ENCODE measurements around the gene BRD2.

BRD2 gene

DNA sequence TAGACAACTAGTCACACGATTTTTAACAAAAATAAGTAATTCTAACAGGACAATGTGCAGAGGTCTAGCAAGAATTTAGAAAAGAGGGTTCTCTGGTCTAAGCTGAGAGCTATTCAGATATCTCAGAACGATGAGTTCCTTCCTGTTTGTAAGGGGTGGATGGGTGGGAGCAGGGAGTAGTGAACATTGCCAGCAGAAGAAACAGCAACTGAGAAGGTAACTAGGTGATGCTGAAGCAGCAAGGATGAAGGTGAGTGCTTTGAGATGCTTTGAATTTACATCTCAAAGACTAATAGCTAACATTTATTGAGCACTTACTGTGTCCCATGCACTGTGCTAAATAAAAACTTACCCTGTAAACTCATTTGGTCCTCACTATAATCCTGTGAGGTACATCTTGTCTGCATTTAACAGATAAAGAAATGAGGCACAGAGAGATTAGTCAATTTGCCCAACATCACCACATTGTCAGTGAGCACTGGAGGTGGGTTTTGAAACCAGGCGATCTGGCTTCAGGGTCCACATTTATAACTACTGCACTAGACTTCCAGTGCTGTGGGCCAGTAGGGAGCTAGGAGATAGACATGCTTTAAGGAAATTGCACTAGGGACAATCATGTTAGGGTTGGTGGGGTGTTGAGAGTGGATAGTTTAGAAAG is 15.7 kb downstream of the BRD2 start:
- FAIRE-seq (no peak), DNase-seq (ENCODE audit: insufficient read length, low spot score) (no peak)

GRCh38 chr6:32984622-32985389 is 16.4 kb downstream of the BRD2 start:
- TF ChIP-seq CTCF (IDR thresholded peaks at IDR 0.05; ENCODE audit: insufficient read depth, missing control alignments) = peak; percentile 94
- FAIRE-seq (no peak), DNase-seq (ENCODE audit: insufficient read length, low spot score) (no peak)

More for the DNA sequence above, 15.7 kb downstream of the BRD2 start:
- no peak for TF ChIP-seq CTCF (IDR thresholded peaks at IDR 0.05; ENCODE audit: insufficient read depth, missing control alignments)

DNA sequence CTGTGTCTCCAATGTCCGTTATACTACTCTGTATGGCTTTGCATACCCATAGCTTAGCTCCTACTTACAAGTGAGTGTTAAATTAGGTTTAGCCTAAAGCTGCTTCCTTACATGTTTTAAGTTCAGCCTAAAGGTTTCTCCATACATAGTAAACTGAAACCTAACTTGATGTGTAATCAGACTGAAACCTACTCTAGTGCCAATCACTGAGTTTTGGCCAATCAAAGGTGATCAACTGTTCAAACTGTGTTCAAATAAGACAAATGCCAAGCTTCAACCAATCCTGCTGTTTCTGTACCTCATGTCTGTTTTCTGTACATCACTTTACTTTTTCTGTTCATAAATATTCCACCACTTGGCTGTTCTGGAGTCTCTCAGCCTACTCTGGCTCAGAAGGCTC is 21.0 kb downstream of the BRD2 start:
- no peak for TF ChIP-seq CTCF (IDR thresholded peaks at IDR 0.05; ENCODE audit: insufficient read depth, missing control alignments)
- FAIRE-seq = no peak
- no peak for DNase-seq (ENCODE audit: insufficient read length, low spot score)

DNA sequence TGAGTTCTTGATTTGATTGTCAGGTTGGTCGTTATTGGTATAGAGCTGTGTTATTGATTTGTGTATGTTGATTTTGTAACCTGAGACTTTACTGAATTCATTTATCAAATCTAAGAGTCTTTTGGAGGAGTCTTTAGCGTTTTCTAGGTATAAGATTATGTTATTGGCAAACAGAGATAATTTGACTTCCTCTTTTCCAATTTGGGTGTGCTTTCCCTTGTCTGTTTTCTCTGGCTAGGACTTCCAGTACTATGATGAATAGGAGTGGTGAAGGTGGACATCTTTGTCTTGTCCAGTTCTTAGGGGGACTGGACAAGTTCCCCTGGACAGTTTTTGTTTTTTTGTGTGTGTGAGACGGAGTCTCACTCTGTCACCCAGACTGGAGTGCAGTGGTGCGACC is 23.6 kb downstream of the BRD2 start:
- no peak for DNase-seq (ENCODE audit: insufficient read length, low spot score)
- TF ChIP-seq CTCF (IDR thresholded peaks at IDR 0.05; ENCODE audit: insufficient read depth, missing control alignments) = no peak
- no peak for FAIRE-seq

DNA sequence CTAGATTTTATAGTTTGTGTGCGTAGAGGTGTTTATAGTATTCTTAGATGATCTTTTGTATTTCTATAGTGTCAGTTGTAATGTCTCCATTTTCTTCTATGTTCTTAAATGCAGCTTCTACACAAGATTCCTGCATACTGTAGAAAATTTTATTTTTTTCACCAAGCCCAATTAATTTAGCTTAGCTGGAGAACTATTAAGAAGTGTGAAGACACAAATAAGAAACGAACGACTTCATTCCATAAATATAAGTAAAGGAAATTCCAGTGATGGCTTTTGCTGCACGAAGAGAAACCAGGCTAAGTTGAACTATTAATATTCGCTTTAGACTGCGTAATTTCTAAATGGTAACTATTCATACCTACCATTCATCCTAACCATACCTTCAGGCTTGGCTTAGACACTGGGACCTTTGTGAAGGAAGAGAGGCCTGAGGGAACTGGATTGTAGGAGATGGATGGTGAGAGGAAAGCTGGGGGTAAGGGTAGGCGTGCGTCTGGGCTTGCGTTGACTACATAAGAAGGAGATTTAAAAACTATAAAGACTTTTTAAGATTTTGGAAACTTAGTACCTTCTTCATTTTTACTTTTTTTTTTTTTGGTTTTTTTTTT is 25.1 kb downstream of the BRD2 start:
- no peak for FAIRE-seq
- no peak for DNase-seq (ENCODE audit: insufficient read length, low spot score)
- no peak for TF ChIP-seq CTCF (IDR thresholded peaks at IDR 0.05; ENCODE audit: insufficient read depth, missing control alignments)

DNA sequence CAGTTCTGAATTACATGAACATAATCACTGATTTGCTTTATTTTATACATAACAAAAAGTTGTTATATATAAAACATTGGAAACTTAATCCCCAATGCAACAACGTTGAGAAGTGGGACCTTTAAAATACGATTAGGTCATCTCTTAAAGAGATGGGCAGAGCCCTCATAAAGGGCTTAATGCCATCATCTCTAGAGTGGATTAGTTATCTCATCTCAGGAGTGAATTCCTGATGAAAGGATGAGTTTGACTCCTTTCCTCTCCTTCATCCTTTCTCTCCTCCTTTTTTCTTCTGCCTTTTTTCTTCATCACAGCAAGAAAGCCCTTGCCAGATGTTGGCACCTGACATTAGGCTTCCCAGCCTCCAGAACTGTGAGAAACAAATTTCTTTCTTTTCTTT is 27.1 kb downstream of the BRD2 start:
- no peak for FAIRE-seq
- TF ChIP-seq CTCF (IDR thresholded peaks at IDR 0.05; ENCODE audit: insufficient read depth, missing control alignments) = no peak
- DNase-seq (ENCODE audit: insufficient read length, low spot score) = no peak

- peak; percentile 11 for TF ChIP-seq CTCF (IDR thresholded peaks at IDR 0.05; ENCODE audit: insufficient read depth, missing control alignments)
- no peak for FAIRE-seq
Measured at GRCh38 chr6:33000055-33000454, 31.7 kb downstream of the BRD2 start.

More at GRCh38 chr6:33000055-33000454, 31.7 kb downstream of the BRD2 start:
- no peak for DNase-seq (ENCODE audit: insufficient read length, low spot score)

All from D721Med (cell line).